Measurements from ENCODE around the gene PRRT4. TPM values are rescaled to one million over a fixed set of nuclear protein-coding genes. Genes with fewer than 3 reads are reported as not detected.

Gene PRRT4
- total RNA-seq, 2 donors from 2014 or later: 0.14 to 0.70 TPM

- peak; percentile 94 to 97 for ATAC-seq (replicated peaks in 1 of 2)
- peak within 1 kb of the TSS; percentile 84 to 90 for H3K4me3 Mint-ChIP-seq
- peak; percentile 88 to 89 for DNase-seq
- H3K36me3 Mint-ChIP-seq (ENCODE audit: insufficient read depth in 2 of 2): no peaks in the 10 kb centered on the region
- peaks cover 23% of the 10 kb centered on the region for H3K4me1 Mint-ChIP-seq (ENCODE audit: low read depth)
- H3K27ac Mint-ChIP-seq: peak within 1 kb of the TSS; percentile 93
- no peaks in the 10 kb centered on the region for H3K9me3 Mint-ChIP-seq
- peaks cover 16% of the 10 kb centered on the region for H3K27me3 Mint-ChIP-seq (ENCODE audit: low read depth)
Observed at GRCh38 chr7:128343554-128344430, 17.7 kb downstream of the PRRT4 start, which contains the start of gene RBM28. TSS of gene RBM28 (minus strand) at chr7:128343908. CDS start at chr7:128343793, 115 bp downstream.

GRCh38 chr7:128341733-128342132 lies 19.8 kb downstream of the PRRT4 start:
- Mint-ChIP-seq H3K4me3 (peak overlapping the region; percentile 84 to 90), H3K9me3 (no peaks in the 10 kb centered on the region), H3K27ac (no peak overlapping the region), H3K36me3 (ENCODE audit: insufficient read depth in 2 of 2) (peaks cover 0 to 5% of the 10 kb centered on the region in 2 donors), H3K27me3 (ENCODE audit: low read depth) (no peaks in the 10 kb centered on the region), H3K4me1 (ENCODE audit: low read depth) (peaks cover 23% of the 10 kb centered on the region)
- DNase-seq (no peak), ATAC-seq (replicated peaks in 1 of 2) (no peak)

- no peak overlapping the region for H3K4me3 Mint-ChIP-seq
- H3K4me1 Mint-ChIP-seq (ENCODE audit: low read depth): no peaks in the 10 kb centered on the region
- no peaks in the 10 kb centered on the region for H3K9me3 Mint-ChIP-seq
- ATAC-seq (replicated peaks in 1 of 2) (no peak), DNase-seq (no peak)
- no peaks in the 10 kb centered on the region for H3K27me3 Mint-ChIP-seq (ENCODE audit: low read depth)
- peaks cover 8 to 24% of the 10 kb centered on the region in 2 donors for H3K36me3 Mint-ChIP-seq (ENCODE audit: insufficient read depth in 2 of 2)
- no peak overlapping the region for H3K27ac Mint-ChIP-seq
Observed at GRCh38 chr7:128335730-128336129, 25.8 kb downstream of the PRRT4 start.

GRCh38 chr7:128324368-128324680 lies 37.2 kb downstream of the PRRT4 start:
- H3K27me3 Mint-ChIP-seq (ENCODE audit: low read depth): no peaks in the 10 kb centered on the region
- DNase-seq (no peak), ATAC-seq (replicated peaks in 1 of 2) (no peak)
- peaks cover 14% of the 10 kb centered on the region for H3K4me1 Mint-ChIP-seq (ENCODE audit: low read depth)
- peaks cover 2 to 18% of the 10 kb centered on the region in 2 donors for H3K36me3 Mint-ChIP-seq (ENCODE audit: insufficient read depth in 2 of 2)
- no peak overlapping the region for H3K27ac Mint-ChIP-seq
- no peaks in the 10 kb centered on the region for H3K9me3 Mint-ChIP-seq
- no peak overlapping the region for H3K4me3 Mint-ChIP-seq

GRCh38 chr7:128323459-128324367 lies 37.8 kb downstream of the PRRT4 start:
- H3K36me3 Mint-ChIP-seq (ENCODE audit: insufficient read depth in 2 of 2): peaks cover 2 to 19% of the 10 kb centered on the region in 2 donors
- no peak overlapping the region for H3K4me3 Mint-ChIP-seq
- no peaks in the 10 kb centered on the region for H3K27me3 Mint-ChIP-seq (ENCODE audit: low read depth)
- no peak overlapping the region for H3K27ac Mint-ChIP-seq
- ATAC-seq (replicated peaks in 1 of 2) (no peak), DNase-seq (no peak)
- no peaks in the 10 kb centered on the region for H3K9me3 Mint-ChIP-seq
- peaks cover 14% of the 10 kb centered on the region for H3K4me1 Mint-ChIP-seq (ENCODE audit: low read depth)

GRCh38 chr7:128323040-128323439 lies 38.5 kb downstream of the PRRT4 start:
- H3K27ac Mint-ChIP-seq: no peak overlapping the region
- peaks cover 14% of the 10 kb centered on the region for H3K4me1 Mint-ChIP-seq (ENCODE audit: low read depth)

GRCh38 chr7:128322040-128322643 lies 39.3 kb downstream of the PRRT4 start:
- DNase-seq (no peak), ATAC-seq (replicated peaks in 1 of 2) (peak in 1 of 2 donors; percentile 57)
- H3K4me3 Mint-ChIP-seq: no peak overlapping the region
- H3K27me3 Mint-ChIP-seq (ENCODE audit: low read depth): no peaks in the 10 kb centered on the region
- H3K9me3 Mint-ChIP-seq: no peaks in the 10 kb centered on the region
- H3K4me1 Mint-ChIP-seq (ENCODE audit: low read depth): peaks cover 14% of the 10 kb centered on the region
- peak overlapping the region; percentile 9 for H3K27ac Mint-ChIP-seq
- H3K36me3 Mint-ChIP-seq (ENCODE audit: insufficient read depth in 2 of 2): peaks cover 4 to 25% of the 10 kb centered on the region in 2 donors

More at GRCh38 chr7:128323040-128323439, 38.5 kb downstream of the PRRT4 start:
- no peak overlapping the region for H3K4me3 Mint-ChIP-seq
- DNase-seq (no peak), ATAC-seq (replicated peaks in 1 of 2) (no peak)
- no peaks in the 10 kb centered on the region for H3K27me3 Mint-ChIP-seq (ENCODE audit: low read depth)
- no peaks in the 10 kb centered on the region for H3K9me3 Mint-ChIP-seq
- H3K36me3 Mint-ChIP-seq (ENCODE audit: insufficient read depth in 2 of 2): peaks cover 2 to 23% of the 10 kb centered on the region in 2 donors

- Mint-ChIP-seq H3K27ac (peak overlapping the region; percentile 13), H3K4me3 (peak overlapping the region in 1 of 2 donors; percentile 32)
- DNase-seq: no peak
Observed at GRCh38 chr7:128321044-128321422, 40.5 kb downstream of the PRRT4 start.

GRCh38 chr7:128318691-128319090 lies 42.8 kb downstream of the PRRT4 start:
- ATAC-seq (replicated peaks in 1 of 2) (no peak), DNase-seq (no peak)
- H3K36me3 Mint-ChIP-seq (ENCODE audit: insufficient read depth in 2 of 2): peaks cover 4 to 42% of the 10 kb centered on the region in 2 donors
- no peaks in the 10 kb centered on the region for H3K9me3 Mint-ChIP-seq
- H3K4me1 Mint-ChIP-seq (ENCODE audit: low read depth): peaks cover 14% of the 10 kb centered on the region
- H3K27me3 Mint-ChIP-seq (ENCODE audit: low read depth): no peaks in the 10 kb centered on the region
- no peak overlapping the region for H3K4me3 Mint-ChIP-seq
- peak overlapping the region; percentile 2 for H3K27ac Mint-ChIP-seq

More at GRCh38 chr7:128321044-128321422, 40.5 kb downstream of the PRRT4 start:
- ATAC-seq (replicated peaks in 1 of 2): peak in 1 of 2 donors; percentile 43
- Mint-ChIP-seq H3K9me3 (no peaks in the 10 kb centered on the region), H3K27me3 (ENCODE audit: low read depth) (no peaks in the 10 kb centered on the region), H3K4me1 (ENCODE audit: low read depth) (peaks cover 14% of the 10 kb centered on the region), H3K36me3 (ENCODE audit: insufficient read depth in 2 of 2) (peaks cover 4 to 32% of the 10 kb centered on the region in 2 donors)

- Mint-ChIP-seq H3K36me3 (ENCODE audit: insufficient read depth in 2 of 2) (peaks cover 11 to 26% of the 10 kb centered on the region in 2 donors), H3K4me1 (ENCODE audit: low read depth) (no peaks in the 10 kb centered on the region), H3K9me3 (no peaks in the 10 kb centered on the region), H3K27me3 (ENCODE audit: low read depth) (no peaks in the 10 kb centered on the region), H3K4me3 (no peak overlapping the region), H3K27ac (no peak overlapping the region)
- ATAC-seq (replicated peaks in 1 of 2) (no peak), DNase-seq (no peak)
Observed at GRCh38 chr7:128311013-128311412, 50.5 kb downstream of the PRRT4 start.

GRCh38 chr7:128310499-128310898 lies 51.0 kb downstream of the PRRT4 start:
- Mint-ChIP-seq H3K4me1 (ENCODE audit: low read depth) (no peaks in the 10 kb centered on the region), H3K27me3 (ENCODE audit: low read depth) (no peaks in the 10 kb centered on the region), H3K36me3 (ENCODE audit: insufficient read depth in 2 of 2) (peaks cover 11 to 23% of the 10 kb centered on the region in 2 donors), H3K27ac (no peak overlapping the region), H3K4me3 (no peak overlapping the region), H3K9me3 (no peaks in the 10 kb centered on the region)
- DNase-seq: no peak
- ATAC-seq (replicated peaks in 1 of 2): no peak

GRCh38 chr7:128309976-128310375 lies 51.5 kb downstream of the PRRT4 start:
- Mint-ChIP-seq H3K36me3 (ENCODE audit: insufficient read depth in 2 of 2) (peaks cover 11 to 19% of the 10 kb centered on the region in 2 donors), H3K4me3 (no peak overlapping the region), H3K9me3 (no peaks in the 10 kb centered on the region), H3K4me1 (ENCODE audit: low read depth) (no peaks in the 10 kb centered on the region), H3K27ac (no peak overlapping the region), H3K27me3 (ENCODE audit: low read depth) (no peaks in the 10 kb centered on the region)
- ATAC-seq (replicated peaks in 1 of 2) (no peak), DNase-seq (no peak)

Measured in activated T-cell treated with anti-CD3 and anti-CD28 coated beads, Interleukin-2, amount 50 U/mL, for 72 hours (primary cell).